Dendritic cell treated with granulocyte-macrophage colony-stimulating factor and Interleukin-4, amounts not matched to agents 40 ng/mL and 50 ng/mL, for 4 days (primary cell): ENCODE measurements around the gene SOSTDC1.
"Not testable (repeated sequence)": the region's sequence is repeated elsewhere in the genome, so short reads cannot be mapped to it uniquely, and the experiment has no call there.

ENCODE experiments used
- H3K27ac Mint-ChIP-seq: one replicate; pipeline ENCODE4 v1.8.0; 2022; ENCODE audit warnings: mild to moderate bottlenecking, mixed read lengths
- H3K27me3 Mint-ChIP-seq: one replicate; pipeline ENCODE4 v1.8.0; 2022; ENCODE audit warnings: mild to moderate bottlenecking, mixed read lengths
- H3K36me3 Mint-ChIP-seq: one replicate; pipeline ENCODE4 v1.8.0; 2022; ENCODE audit warnings: low read depth, mixed read lengths
- H3K4me1 Mint-ChIP-seq: one replicate; pipeline ENCODE4 v1.8.0; 2022; ENCODE audit warnings: low read depth, mixed read lengths
- H3K4me3 Mint-ChIP-seq: one replicate; pipeline ENCODE4 v1.8.0; 2022; ENCODE audit warnings: mild to moderate bottlenecking, moderate library complexity, mixed read lengths
- H3K9me3 Mint-ChIP-seq: one replicate; pipeline ENCODE4 v1.8.0; 2022; ENCODE audit warnings: mixed read lengths
- intact Hi-C: fragments of 100-400 bp; cut with micrococcal nuclease; formaldehyde crosslinking; loops from one replicate; pipeline ENCODE4 v1.15.0; 2022

The SOSTDC1 gene

GRCh38 chr7:16443871-16444270 lies 21.7 kb downstream of the SOSTDC1 start:
- H3K9me3 Mint-ChIP-seq, intact Hi-C loops, H3K4me3 Mint-ChIP-seq, H3K27me3 Mint-ChIP-seq, H3K27ac Mint-ChIP-seq, H3K4me1 Mint-ChIP-seq, H3K36me3 Mint-ChIP-seq: not testable (repeated sequence)

- intact Hi-C loops = no loop called here
- Mint-ChIP-seq H3K4me3 (no peak overlapping the region), H3K27ac (no peak overlapping the region), H3K4me1 (no peaks in the 10 kb centered on the region), H3K27me3 (peaks cover 3% of the 10 kb centered on the region), H3K36me3 (no peaks in the 10 kb centered on the region), H3K9me3 (no peaks in the 10 kb centered on the region)
Measured at GRCh38 chr7:16438988-16439387, 26.6 kb downstream of the SOSTDC1 start.

- H3K27ac Mint-ChIP-seq = no peak overlapping the region
- intact Hi-C loops = no loop called here
- no peaks in the 10 kb centered on the region for H3K4me1 Mint-ChIP-seq
- H3K9me3 Mint-ChIP-seq = no peaks in the 10 kb centered on the region
- H3K36me3 Mint-ChIP-seq = no peaks in the 10 kb centered on the region
- peaks cover 3% of the 10 kb centered on the region for H3K27me3 Mint-ChIP-seq
- H3K4me3 Mint-ChIP-seq = no peak overlapping the region
Measured at GRCh38 chr7:16436306-16436705, 29.2 kb downstream of the SOSTDC1 start.

- Mint-ChIP-seq H3K27me3 (peaks cover 8% of the 10 kb centered on the region), H3K4me3 (no peak overlapping the region), H3K27ac (no peak overlapping the region), H3K36me3 (no peaks in the 10 kb centered on the region), H3K9me3 (no peaks in the 10 kb centered on the region), H3K4me1 (peaks cover 5% of the 10 kb centered on the region)
- intact Hi-C loops = loop anchor here (5.0 kb wide), 1 partner anchor 129 kb away; no protein-coding TSS in a partner anchor
Measured at GRCh38 chr7:16433568-16434122, 31.9 kb downstream of the SOSTDC1 start.

- no peaks in the 10 kb centered on the region for H3K9me3 Mint-ChIP-seq
- intact Hi-C loops = loop anchor here (5.0 kb wide), 1 partner anchor 130 kb away; no protein-coding TSS in a partner anchor
- no peak overlapping the region for H3K27ac Mint-ChIP-seq
- H3K4me1 Mint-ChIP-seq = peaks cover 9% of the 10 kb centered on the region
- peaks cover 11% of the 10 kb centered on the region for H3K27me3 Mint-ChIP-seq
- H3K36me3 Mint-ChIP-seq = no peaks in the 10 kb centered on the region
- H3K4me3 Mint-ChIP-seq = no peak overlapping the region
Measured at GRCh38 chr7:16432425-16432731, 33.2 kb downstream of the SOSTDC1 start.

- no peak overlapping the region for H3K27ac Mint-ChIP-seq
- H3K36me3 Mint-ChIP-seq = no peaks in the 10 kb centered on the region
- H3K27me3 Mint-ChIP-seq = peaks cover 11% of the 10 kb centered on the region
- no peak overlapping the region for H3K4me3 Mint-ChIP-seq
- no peaks in the 10 kb centered on the region for H3K9me3 Mint-ChIP-seq
- intact Hi-C loops = loop anchor here (5.0 kb wide), 1 partner anchor 130 kb away; no protein-coding TSS in a partner anchor
- H3K4me1 Mint-ChIP-seq = peaks cover 9% of the 10 kb centered on the region
Measured at GRCh38 chr7:16431646-16432424, 33.7 kb downstream of the SOSTDC1 start.

GRCh38 chr7:16430133-16430532 lies 35.4 kb downstream of the SOSTDC1 start:
- intact Hi-C loops = loop anchor here (5.0 kb wide), 1 partner anchor 132 kb away; no protein-coding TSS in a partner anchor
- no peaks in the 10 kb centered on the region for H3K36me3 Mint-ChIP-seq
- no peak overlapping the region for H3K27ac Mint-ChIP-seq
- H3K4me3 Mint-ChIP-seq = no peak overlapping the region
- no peaks in the 10 kb centered on the region for H3K9me3 Mint-ChIP-seq
- peaks cover 9% of the 10 kb centered on the region for H3K4me1 Mint-ChIP-seq
- peaks cover 20% of the 10 kb centered on the region for H3K27me3 Mint-ChIP-seq

- Mint-ChIP-seq H3K36me3 (no peaks in the 10 kb centered on the region), H3K4me3 (no peak overlapping the region), H3K4me1 (peaks cover 9% of the 10 kb centered on the region), H3K9me3 (no peaks in the 10 kb centered on the region), H3K27me3 (peaks cover 25% of the 10 kb centered on the region), H3K27ac (no peak overlapping the region)
- intact Hi-C loops = no loop called here
Measured at GRCh38 chr7:16428672-16429071, 36.9 kb downstream of the SOSTDC1 start.

- H3K27me3 Mint-ChIP-seq = peaks cover 25% of the 10 kb centered on the region
- H3K27ac Mint-ChIP-seq = no peak overlapping the region
- H3K4me3 Mint-ChIP-seq = no peak overlapping the region
- H3K9me3 Mint-ChIP-seq = no peaks in the 10 kb centered on the region
- peaks cover 9% of the 10 kb centered on the region for H3K4me1 Mint-ChIP-seq
- intact Hi-C loops = no loop called here
- H3K36me3 Mint-ChIP-seq = no peaks in the 10 kb centered on the region
Measured at GRCh38 chr7:16428182-16428581, 37.4 kb downstream of the SOSTDC1 start.

- H3K4me3 Mint-ChIP-seq = no peak overlapping the region
- H3K27me3 Mint-ChIP-seq = peaks cover 56% of the 10 kb centered on the region
- H3K27ac Mint-ChIP-seq = no peak overlapping the region
- no peaks in the 10 kb centered on the region for H3K9me3 Mint-ChIP-seq
- H3K36me3 Mint-ChIP-seq = no peaks in the 10 kb centered on the region
- H3K4me1 Mint-ChIP-seq = peaks cover 25% of the 10 kb centered on the region
- intact Hi-C loops = no loop called here
Measured at GRCh38 chr7:16423761-16424160, 41.8 kb downstream of the SOSTDC1 start.

GRCh38 chr7:16422917-16423316 lies 42.6 kb downstream of the SOSTDC1 start:
- Mint-ChIP-seq H3K4me1 (peaks cover 19% of the 10 kb centered on the region), H3K27me3 (peaks cover 61% of the 10 kb centered on the region), H3K27ac (no peak overlapping the region), H3K36me3 (no peaks in the 10 kb centered on the region), H3K9me3 (no peaks in the 10 kb centered on the region), H3K4me3 (no peak overlapping the region)
- intact Hi-C loops = no loop called here

GRCh38 chr7:16422103-16422435 lies 43.5 kb downstream of the SOSTDC1 start:
- H3K9me3 Mint-ChIP-seq = no peaks in the 10 kb centered on the region
- H3K36me3 Mint-ChIP-seq = no peaks in the 10 kb centered on the region
- peaks cover 22% of the 10 kb centered on the region for H3K4me1 Mint-ChIP-seq

GRCh38 chr7:16421333-16422102 lies 44.0 kb downstream of the SOSTDC1 start, which contains the start of gene CRPPA:
Gene CRPPA, minus strand, starts transcription at chr7:16421538. Its CDS starts 216 bp downstream, at chr7:16421322.
- intact Hi-C loops = no loop called here
- Mint-ChIP-seq H3K4me3 (peak within 1 kb of the TSS; percentile 84), H3K4me1 (peaks cover 28% of the 10 kb centered on the region), H3K27ac (peak within 1 kb of the TSS; percentile 57), H3K27me3 (peaks cover 72% of the 10 kb centered on the region), H3K36me3 (no peaks in the 10 kb centered on the region), H3K9me3 (no peaks in the 10 kb centered on the region)

More at GRCh38 chr7:16422103-16422435, 43.5 kb downstream of the SOSTDC1 start:
- no peak overlapping the region for H3K27ac Mint-ChIP-seq
- intact Hi-C loops = no loop called here
- H3K27me3 Mint-ChIP-seq = peaks cover 67% of the 10 kb centered on the region
- no peak overlapping the region for H3K4me3 Mint-ChIP-seq

- no peaks in the 10 kb centered on the region for H3K36me3 Mint-ChIP-seq
- no peaks in the 10 kb centered on the region for H3K9me3 Mint-ChIP-seq
- H3K27ac Mint-ChIP-seq = peak overlapping the region; percentile 57
- H3K4me3 Mint-ChIP-seq = peak overlapping the region; percentile 84
- intact Hi-C loops = no loop called here
- peaks cover 73% of the 10 kb centered on the region for H3K27me3 Mint-ChIP-seq
- H3K4me1 Mint-ChIP-seq = peaks cover 29% of the 10 kb centered on the region
Measured at GRCh38 chr7:16420649-16421332, 44.7 kb downstream of the SOSTDC1 start.
